ENCODE data around the gene RASSF3.

- TF ChIP-seq CTCF (IDR thresholded peaks at IDR 0.05) (no peak), POLR2A (IDR thresholded peaks at IDR 0.05) (no peak)
Measured at GRCh38 chr12:64691795-64692583, 81.7 kb downstream of the RASSF3 start.
